GM13977 (cell line): Measurements from ENCODE around the gene MEGF6.

ENCODE experiments used
- DNase-seq: peaks from one replicate; pipeline ENCODE4 v3.0.0; 2012; ENCODE audit warnings: low spot score
- CTCF ChIP-seq: IDR thresholded peaks from 2 replicates; pipeline ENCODE4 v1.5.1; 2012; ENCODE audit warnings: mild to moderate bottlenecking, control low read depth; ENCODE audit not compliant: insufficient read depth; ENCODE audit errors: extremely low read depth, missing control alignments
- in situ Hi-C: fragments of 300-500 bp; cut with MboI; formaldehyde crosslinking; loops from one replicate; pipeline ENCODE4 v1.12.0; 2022; ENCODE audit warnings: low sequenced_read_pairs, low pct_unique_long_range_greater_than_20kb, mixed read lengths, inconsistent platforms; ENCODE audit not compliant: unreplicated experiment

MEGF6 gene

DNA sequence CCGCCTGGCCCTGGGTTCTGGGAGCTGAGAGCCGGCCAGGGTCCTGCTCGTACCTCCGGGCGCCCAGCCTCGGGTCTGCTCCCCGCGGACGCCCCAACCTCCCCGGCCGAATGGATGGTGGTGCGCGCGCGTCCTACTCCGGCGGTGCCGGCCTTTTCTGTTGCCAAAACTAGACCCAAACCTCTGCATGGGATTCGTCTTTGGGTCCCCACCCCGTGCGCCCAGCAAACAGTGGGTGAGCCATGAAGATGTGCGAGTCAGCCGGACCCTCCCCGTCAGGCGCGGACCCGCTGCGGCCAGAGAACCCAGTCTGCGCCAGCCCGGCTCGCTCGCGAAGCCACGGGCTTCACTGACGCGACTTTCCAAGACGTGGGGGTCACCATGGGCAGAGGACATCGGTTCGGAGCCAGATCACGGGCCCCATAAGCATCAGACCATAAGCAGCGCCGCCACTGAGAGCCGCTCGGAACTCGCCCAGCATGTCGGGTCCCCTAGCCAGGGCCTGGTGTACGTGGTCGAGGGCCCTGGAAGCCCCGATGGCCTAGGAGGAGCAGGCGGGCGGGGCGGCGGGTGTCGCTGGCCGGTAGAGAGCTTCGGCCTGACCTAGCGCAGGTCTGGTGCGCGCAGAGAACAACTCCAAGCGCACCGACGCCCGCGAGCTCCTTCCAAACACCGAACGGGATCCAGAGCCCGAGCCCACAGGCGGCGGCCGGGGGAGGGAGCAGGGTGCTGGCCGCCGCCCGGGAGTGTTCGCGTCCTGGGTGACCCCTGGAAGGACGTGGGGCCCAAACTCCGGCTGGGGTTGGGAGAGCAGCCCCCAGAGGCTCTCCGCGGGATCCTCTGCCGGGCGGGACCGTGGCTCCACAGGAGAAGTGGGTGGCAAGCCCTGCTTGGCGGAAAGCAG, 40.0 kb upstream of the MEGF6 start:
- TF ChIP-seq CTCF = no peak
- peak; percentile 57 for DNase-seq
- in situ Hi-C loops = no loop called here

- no peak for TF ChIP-seq CTCF
Observed at GRCh38 chr1:3650248-3651025, 39.1 kb upstream of the MEGF6 start.

GRCh38 chr1:3649342-3650247, 38.3 kb upstream of the MEGF6 start, which contains the start of gene WRAP73:
TSS of gene WRAP73 (minus strand) at chr1:3650103. CDS start at chr1:3649999, 104 bp downstream.
- TF ChIP-seq CTCF = peak; percentile 46
- in situ Hi-C loops = no loop called here
- peak; percentile 98 for DNase-seq

More at GRCh38 chr1:3650248-3651025, 39.1 kb upstream of the MEGF6 start:
- in situ Hi-C loops = no loop called here
- no peak for DNase-seq

DNA sequence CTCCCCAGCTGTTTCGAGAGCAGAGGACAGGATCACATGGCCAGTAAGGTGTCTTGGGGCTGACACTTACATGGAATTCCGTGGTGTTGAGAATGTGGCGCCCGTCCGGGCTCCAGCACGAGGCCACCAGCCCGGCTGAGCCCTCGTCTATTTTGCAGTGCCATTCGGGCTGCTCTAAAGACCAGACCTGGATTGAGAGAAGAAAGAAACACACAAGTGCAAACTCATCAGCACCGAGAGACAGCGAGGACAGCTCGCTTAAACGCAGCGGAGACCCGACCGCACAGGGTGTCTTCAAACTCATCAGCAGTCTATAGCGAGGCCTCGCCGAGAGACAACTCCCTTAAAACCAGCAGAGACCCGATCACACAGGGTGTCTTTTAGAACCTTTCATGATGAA, 35.3 kb upstream of the MEGF6 start:
- no peak for TF ChIP-seq CTCF
- in situ Hi-C loops = no loop called here
- DNase-seq = no peak

DNA sequence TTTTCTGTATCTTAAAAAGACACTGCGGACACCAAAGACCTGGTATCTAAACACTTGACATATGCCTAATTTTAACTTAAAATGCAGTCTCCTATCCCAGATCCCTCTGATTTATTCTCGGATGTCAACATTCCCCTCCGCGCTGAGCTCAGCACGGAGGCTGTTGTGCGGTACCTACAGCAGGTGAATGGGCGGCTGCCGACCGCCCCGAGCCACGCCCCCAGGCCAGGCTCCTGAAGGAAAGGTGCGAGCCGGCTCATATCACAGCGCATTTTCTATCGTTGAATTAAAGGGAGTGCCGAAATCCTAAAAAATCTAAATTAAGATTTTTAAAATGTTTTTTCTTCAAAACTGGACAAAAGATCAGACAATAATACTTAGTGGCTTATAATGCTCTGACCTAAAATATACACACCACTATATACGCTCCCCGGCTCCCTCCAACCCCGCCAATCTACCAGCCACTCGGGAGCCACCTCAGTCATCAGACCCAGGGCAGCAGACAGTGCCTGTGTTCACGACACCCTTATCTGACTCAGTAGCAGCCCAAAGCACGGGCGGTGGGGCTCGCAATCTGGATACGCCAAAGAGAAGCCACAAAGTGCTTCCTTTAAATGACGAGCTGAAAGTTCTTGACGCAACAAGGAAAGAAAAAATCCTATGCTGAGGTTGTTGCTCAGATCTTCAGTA, 34.5 kb upstream of the MEGF6 start:
- no peak for DNase-seq
- in situ Hi-C loops = no loop called here

More for the DNA sequence above, 34.5 kb upstream of the MEGF6 start:
- TF ChIP-seq CTCF = no peak
